ENCODE data around the gene GARIN3.

The GARIN3 gene

DNA sequence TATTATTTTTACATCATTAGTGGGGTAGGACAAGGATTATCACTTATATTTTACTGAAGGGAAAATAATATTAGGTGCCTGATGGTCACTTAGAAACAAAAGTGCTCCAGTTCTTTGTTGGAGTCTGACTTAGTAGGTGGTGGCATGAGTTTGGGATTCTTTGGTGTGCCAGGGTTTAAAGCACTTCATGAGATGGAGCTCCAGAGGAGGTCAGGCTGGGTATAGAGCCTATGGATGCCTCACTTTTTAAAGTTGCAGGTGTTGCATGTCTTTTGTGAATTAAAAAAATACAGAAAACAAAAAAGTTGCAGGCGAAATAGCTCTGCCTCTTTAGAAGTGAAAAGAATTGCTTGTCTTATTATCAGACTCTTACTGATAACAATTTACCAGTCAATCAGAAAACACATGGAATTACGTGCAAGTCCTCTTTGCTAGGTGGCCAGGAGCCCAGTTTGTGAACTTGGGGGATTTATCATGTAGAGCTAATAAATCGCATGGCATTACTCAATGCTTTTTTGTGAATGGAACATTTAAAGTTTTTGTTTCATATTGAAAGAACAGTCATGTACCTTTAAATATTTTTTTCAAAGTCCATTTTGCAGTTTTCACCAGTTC is 16.2 kb upstream of the GARIN3 start:
- no peak overlapping the region for H3K27ac ChIP-seq (ENCODE audit: low read depth, low read length)
- H3K4me3 ChIP-seq (ENCODE audit: insufficient read depth, low read length, poor library complexity, severe bottlenecking), result no peak overlapping the region
- H3K9ac ChIP-seq (ENCODE audit: low read length), result no peak overlapping the region
- no peaks in the 10 kb centered on the region for H3K9me2 ChIP-seq (replicated peaks; ENCODE audit: insufficient read depth, low read length)
- TF ChIP-seq, protein P1, sequence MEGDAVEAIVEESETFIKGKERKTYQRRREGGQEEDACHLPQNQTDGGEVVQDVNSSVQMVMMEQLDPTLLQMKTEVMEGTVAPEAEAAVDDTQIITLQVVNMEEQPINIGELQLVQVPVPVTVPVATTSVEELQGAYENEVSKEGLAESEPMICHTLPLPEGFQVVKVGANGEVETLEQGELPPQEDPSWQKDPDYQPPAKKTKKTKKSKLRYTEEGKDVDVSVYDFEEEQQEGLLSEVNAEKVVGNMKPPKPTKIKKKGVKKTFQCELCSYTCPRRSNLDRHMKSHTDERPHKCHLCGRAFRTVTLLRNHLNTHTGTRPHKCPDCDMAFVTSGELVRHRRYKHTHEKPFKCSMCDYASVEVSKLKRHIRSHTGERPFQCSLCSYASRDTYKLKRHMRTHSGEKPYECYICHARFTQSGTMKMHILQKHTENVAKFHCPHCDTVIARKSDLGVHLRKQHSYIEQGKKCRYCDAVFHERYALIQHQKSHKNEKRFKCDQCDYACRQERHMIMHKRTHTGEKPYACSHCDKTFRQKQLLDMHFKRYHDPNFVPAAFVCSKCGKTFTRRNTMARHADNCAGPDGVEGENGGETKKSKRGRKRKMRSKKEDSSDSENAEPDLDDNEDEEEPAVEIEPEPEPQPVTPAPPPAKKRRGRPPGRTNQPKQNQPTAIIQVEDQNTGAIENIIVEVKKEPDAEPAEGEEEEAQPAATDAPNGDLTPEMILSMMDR (IDR thresholded peaks at IDR 0.05; ENCODE audit: insufficient read depth, low read length, poor library complexity, severe bottlenecking), result no peak
- no peak for TF ChIP-seq EZH2phosphoT487 (conservative IDR thresholded peaks at IDR 0.05; ENCODE audit: low read length)
- no peak overlapping the region for H2AFZ ChIP-seq (ENCODE audit: low read depth, low read length, severe bottlenecking)
- H4K20me1 ChIP-seq (ENCODE audit: low read depth, low read length), result no peaks in the 10 kb centered on the region
- no peaks in the 10 kb centered on the region for H3K36me3 ChIP-seq (ENCODE audit: low read length)
- no peaks in the 10 kb centered on the region for H3K27me3 ChIP-seq (ENCODE audit: low read length)
- H3F3A ChIP-seq (ENCODE audit: insufficient read depth), result no peaks in the 10 kb centered on the region
- no peak overlapping the region for H3K4me2 ChIP-seq (ENCODE audit: low read depth, low read length, poor library complexity, severe bottlenecking)
- no peaks in the 10 kb centered on the region for H3K79me2 ChIP-seq (ENCODE audit: insufficient read depth, low read length)
- H3K9me3 ChIP-seq (ENCODE audit: insufficient read depth, low read length), result no peaks in the 10 kb centered on the region

DNA sequence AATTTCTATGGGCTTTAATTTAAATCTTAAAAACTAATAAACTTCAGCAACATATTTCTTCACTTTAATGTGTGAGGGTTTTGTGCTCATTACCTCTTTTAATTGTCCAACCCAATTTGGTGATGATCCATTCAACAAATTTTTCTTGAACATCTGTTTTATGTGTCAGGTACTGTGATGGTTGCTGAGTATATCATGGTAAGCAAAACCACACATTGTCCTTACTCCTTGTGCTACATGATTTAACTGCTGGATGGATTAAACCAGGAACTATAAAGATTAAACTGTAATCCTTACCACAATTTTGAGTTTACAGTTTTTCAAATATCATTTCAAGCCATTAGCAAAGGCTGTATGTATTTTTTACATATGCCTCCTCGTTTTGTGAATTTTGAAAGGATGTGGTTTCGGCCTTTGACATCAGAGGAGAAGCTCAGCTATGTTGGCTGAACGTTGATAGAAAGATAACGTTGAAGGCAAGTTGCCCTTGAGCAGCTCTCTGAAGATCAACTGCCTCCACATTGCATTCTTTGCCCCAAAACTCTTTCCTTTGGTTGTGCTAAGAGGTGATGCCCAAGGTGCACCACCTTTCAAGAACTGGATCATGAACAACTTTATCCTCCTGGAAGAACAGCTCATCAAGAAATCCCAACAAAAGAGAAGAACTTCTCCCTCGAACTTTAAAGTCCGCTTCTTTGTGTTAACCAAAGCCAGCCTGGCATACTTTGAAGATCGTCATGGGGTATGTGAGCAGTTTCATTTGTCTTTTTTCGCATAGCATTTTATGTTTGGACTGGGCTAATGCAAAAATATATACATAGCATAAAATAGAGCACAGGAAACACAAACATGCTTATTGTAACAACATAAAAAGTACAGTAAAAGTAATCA is 14.6 kb upstream of the GARIN3 start, which contains the start of gene ITK:
Gene ITK, plus strand, starts transcription at position 467 of the 891 bp plus-strand sequence. Its CDS starts 138 bp downstream, at position 605.
- no peak for TF ChIP-seq EZH2phosphoT487 (conservative IDR thresholded peaks at IDR 0.05; ENCODE audit: low read length)
- TF ChIP-seq, protein P1 (IDR thresholded peaks at IDR 0.05; ENCODE audit: insufficient read depth, low read length, poor library complexity, severe bottlenecking), result no peak
- no peak within 1 kb of the TSS for H3K4me2 ChIP-seq (ENCODE audit: low read depth, low read length, poor library complexity, severe bottlenecking)
- no peak within 1 kb of the TSS for H3K4me3 ChIP-seq (ENCODE audit: insufficient read depth, low read length, poor library complexity, severe bottlenecking)
- H3K27me3 ChIP-seq (ENCODE audit: low read length), result no peaks in the 10 kb centered on the region
- no peak within 1 kb of the TSS for H3K27ac ChIP-seq (ENCODE audit: low read depth, low read length)
- H3K9me3 ChIP-seq (ENCODE audit: insufficient read depth, low read length), result no peaks in the 10 kb centered on the region
- no peak within 1 kb of the TSS for H3K9ac ChIP-seq (ENCODE audit: low read length)
- no peaks in the 10 kb centered on the region for H3K79me2 ChIP-seq (ENCODE audit: insufficient read depth, low read length)
- H3K9me2 ChIP-seq (replicated peaks; ENCODE audit: insufficient read depth, low read length), result no peaks in the 10 kb centered on the region
- H3F3A ChIP-seq (ENCODE audit: insufficient read depth), result no peaks in the 10 kb centered on the region
- no peak within 1 kb of the TSS for H2AFZ ChIP-seq (ENCODE audit: low read depth, low read length, severe bottlenecking)
- no peaks in the 10 kb centered on the region for H3K36me3 ChIP-seq (ENCODE audit: low read length)
- H4K20me1 ChIP-seq (ENCODE audit: low read depth, low read length), result no peaks in the 10 kb centered on the region

- no peaks in the 10 kb centered on the region for H3K9me3 ChIP-seq (ENCODE audit: insufficient read depth, low read length)
- no peaks in the 10 kb centered on the region for H3K27me3 ChIP-seq (ENCODE audit: low read length)
- TF ChIP-seq, protein P1 (IDR thresholded peaks at IDR 0.05; ENCODE audit: insufficient read depth, low read length, poor library complexity, severe bottlenecking), result no peak
- TF ChIP-seq EZH2phosphoT487 (conservative IDR thresholded peaks at IDR 0.05; ENCODE audit: low read length), result no peak
- H3K4me3 ChIP-seq (ENCODE audit: insufficient read depth, low read length, poor library complexity, severe bottlenecking), result no peak overlapping the region
- no peak overlapping the region for H2AFZ ChIP-seq (ENCODE audit: low read depth, low read length, severe bottlenecking)
- H3K9me2 ChIP-seq (replicated peaks; ENCODE audit: insufficient read depth, low read length), result no peaks in the 10 kb centered on the region
- H3K4me2 ChIP-seq (ENCODE audit: low read depth, low read length, poor library complexity, severe bottlenecking), result no peak overlapping the region
- H3F3A ChIP-seq (ENCODE audit: insufficient read depth), result no peaks in the 10 kb centered on the region
- no peak overlapping the region for H3K9ac ChIP-seq (ENCODE audit: low read length)
- H3K27ac ChIP-seq (ENCODE audit: low read depth, low read length), result no peak overlapping the region
- H3K79me2 ChIP-seq (ENCODE audit: insufficient read depth, low read length), result no peaks in the 10 kb centered on the region
- no peaks in the 10 kb centered on the region for H3K36me3 ChIP-seq (ENCODE audit: low read length)
- no peaks in the 10 kb centered on the region for H4K20me1 ChIP-seq (ENCODE audit: low read depth, low read length)
These were observed 12.9 kb upstream of the GARIN3 start for GRCh38 chr5:157178966-157179365.

Measured in SU-DHL-6 (cell line).